A673 (cell line): ENCODE measurements around the gene UFSP1. TPM values are rescaled to one million over a fixed set of nuclear protein-coding genes. Genes with fewer than 3 reads are reported as not detected.

Experiments
- BruUV-seq: library from RNA; stranded (reverse); fragments of 400-500 nt; replicated peaks from 2 replicates; lab custom pipeline; 2021; lab: Mats Ljungman, UMichigan
- CTCF ChIA-PET: fragments of 300-600 bp; sonication (Branson Sonifier 250); formaldehyde crosslinking; loops from one replicate; lab custom pipeline; 2022; ENCODE audit warnings: antibody characterized with exemption; lab: Charles Lee
- POLR2A ChIA-PET: fragments of 300-600 bp; sonication (Branson Sonifier 250); formaldehyde crosslinking; loops from one replicate; lab custom pipeline; 2022; ENCODE audit warnings: antibody characterized with exemption; ENCODE audit not compliant: low non-redundant PET; lab: Charles Lee
- DNase-seq: peaks from one replicate; pipeline ENCODE4 v3.0.0-alpha.2; 2015; ENCODE audit warnings: low spot score
- H3K27ac ChIP-seq: fragments of 200-600 bp; sonication (generic); 2 replicates; pipeline ENCODE4 v1.5.1; 2016; ENCODE audit warnings: mixed run types, low read depth, mild to moderate bottlenecking, mixed read lengths, antibody characterized with exemption, low read length; ENCODE audit not compliant: poor library complexity, severe bottlenecking
- H3K27me3 ChIP-seq: fragments of 200-600 bp; sonication (generic); replicated peaks from 2 replicates; pipeline ENCODE4 v1.6.1; 2017; ENCODE audit warnings: mixed run types, low read depth, mild to moderate bottlenecking, mixed read lengths, antibody characterized with exemption, low read length; ENCODE audit not compliant: insufficient read depth, poor library complexity
- H3K36me3 ChIP-seq: fragments of 200-600 bp; sonication (generic); 2 replicates; pipeline ENCODE4 v1.6.1; 2016; ENCODE audit warnings: mixed run types, mild to moderate bottlenecking, mixed read lengths, antibody characterized with exemption, low read length; ENCODE audit not compliant: insufficient read depth, poor library complexity, severe bottlenecking
- H3K4me1 ChIP-seq: fragments of 200-600 bp; sonication (generic); 2 replicates; pipeline ENCODE4 v1.6.1; 2017; ENCODE audit warnings: mixed run types, mild to moderate bottlenecking, mixed read lengths, antibody characterized with exemption, low read length; ENCODE audit not compliant: insufficient read depth, poor library complexity, severe bottlenecking
- H3K4me3 ChIP-seq: fragments of 200-600 bp; sonication (generic); 2 replicates; pipeline ENCODE4 v1.5.1; 2016; ENCODE audit warnings: low read depth, mixed run types, mild to moderate bottlenecking, mixed read lengths, low read length; ENCODE audit not compliant: poor library complexity, severe bottlenecking
- H3K9me3 ChIP-seq: fragments of 200-600 bp; sonication (generic); 2 replicates; pipeline ENCODE4 v1.6.1; 2016; ENCODE audit warnings: mixed run types, low read depth, mild to moderate bottlenecking, mixed read lengths, antibody characterized with exemption, low read length; ENCODE audit not compliant: poor library complexity, severe bottlenecking
- CTCF ChIP-seq: fragments of 300-800, 200-600 bp; sonication (generic); conservative IDR thresholded peaks from 2 replicates; pipeline ENCODE4 v1.5.1; 2017; ENCODE audit warnings: low read depth, mild to moderate bottlenecking, antibody characterized with exemption, low read length, moderate library complexity, mixed read lengths
- EZH2 ChIP-seq: fragments of 200-600 bp; sonication (generic); IDR thresholded peaks from 2 replicates; pipeline ENCODE4 v1.6.1; 2017; ENCODE audit warnings: borderline replicate concordance, low read depth, mild to moderate bottlenecking, mixed read lengths, antibody characterized with exemption, low read length; ENCODE audit not compliant: poor library complexity, severe bottlenecking
- intact Hi-C: fragments of 100-400 bp; cut with micrococcal nuclease; formaldehyde crosslinking; loops from one replicate; pipeline ENCODE4 v1.10.0; 2022; ENCODE audit not compliant: unreplicated experiment
- total RNA-seq: library from RNA; stranded (reverse); gene quantifications from 2 replicates; pipeline ENCODE4 v1.2.3, GENCODE V29; 2021

The UFSP1 gene
- total RNA-seq, 1 experiment from 2014 or later, result 5.0 TPM

- ChIA-PET POLR2A (no interaction called here), CTCF (no interaction called here)
- peak overlapping the region; percentile 96 for H3K27ac ChIP-seq
- TF ChIP-seq EZH2, result no peak
- TF ChIP-seq CTCF, result no peak
- H3K9me3 ChIP-seq, result no peaks in the 10 kb centered on the region
- peaks cover 28% of the 10 kb centered on the region for H3K4me1 ChIP-seq
- peaks cover 15% of the 10 kb centered on the region for H3K36me3 ChIP-seq
- no peaks in the 10 kb centered on the region for H3K27me3 ChIP-seq
- intact Hi-C loops, result no loop called here
- DNase-seq, result peak; percentile 87
- peak overlapping the region; percentile 82 for H3K4me3 ChIP-seq
- no TSS peak for BruUV-seq
Observed at GRCh38 chr7:100865938-100866728, 23.4 kb downstream of the UFSP1 start.

GRCh38 chr7:100865372-100865911, 24.1 kb downstream of the UFSP1 start:
- TF ChIP-seq EZH2, result no peak
- no peaks in the 10 kb centered on the region for H3K27me3 ChIP-seq
- peaks cover 28% of the 10 kb centered on the region for H3K4me1 ChIP-seq
- CTCF ChIA-PET, result no interaction called here
- no peak overlapping the region for H3K4me3 ChIP-seq
- peaks cover 9% of the 10 kb centered on the region for H3K36me3 ChIP-seq
- intact Hi-C loops, result no loop called here
- POLR2A ChIA-PET, result no interaction called here
- peak overlapping the region; percentile 96 for H3K27ac ChIP-seq
- peak; percentile 60 for DNase-seq
- no peaks in the 10 kb centered on the region for H3K9me3 ChIP-seq
- BruUV-seq, result no TSS peak

GRCh38 chr7:100864263-100864845, 25.2 kb downstream of the UFSP1 start:
- no peaks in the 10 kb centered on the region for H3K27me3 ChIP-seq
- H3K9me3 ChIP-seq, result no peaks in the 10 kb centered on the region
- BruUV-seq, result no TSS peak
- H3K36me3 ChIP-seq, result peaks cover 3% of the 10 kb centered on the region
- ChIA-PET POLR2A (interaction anchor here (0.6 kb wide), 1 partner anchor 23 kb away, joined by 3 read pairs; no protein-coding TSS in a partner anchor), CTCF (no interaction called here)
- intact Hi-C loops, result no loop called here
- peaks cover 28% of the 10 kb centered on the region for H3K4me1 ChIP-seq
- TF ChIP-seq EZH2 (no peak), CTCF (no peak)
- H3K27ac ChIP-seq, result no peak overlapping the region
- no peak for DNase-seq
- no peak overlapping the region for H3K4me3 ChIP-seq
